Measurements from ENCODE around the gene BANK1. TPM values are rescaled to one million over a fixed set of nuclear protein-coding genes. Genes with fewer than 3 reads are reported as not detected.

BANK1 gene
- total RNA-seq, 2 donors from 2014 or later: not detected

DNA sequence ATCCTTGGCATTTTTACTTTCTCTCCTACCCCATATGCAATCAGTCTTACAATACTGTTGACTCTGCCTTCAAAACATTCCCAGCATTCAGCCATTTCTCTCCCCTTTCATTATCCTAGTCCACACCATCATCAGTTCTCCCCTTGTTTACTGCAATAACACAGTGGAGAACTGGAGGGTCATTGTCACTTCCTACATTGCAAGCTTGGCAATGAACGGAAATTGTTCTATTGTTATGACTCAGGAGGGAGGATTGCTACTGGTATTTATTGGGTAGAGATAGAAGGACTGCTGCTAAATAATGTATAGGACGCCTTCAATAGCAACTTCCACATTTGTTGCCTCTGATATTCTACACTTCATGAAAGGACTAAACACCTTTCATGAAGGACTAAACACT, 231.8 kb downstream of the BANK1 start:
- ATAC-seq (no peak), DNase-seq (ENCODE audit: low spot score in 2 of 2) (no peak)
- Mint-ChIP-seq H3K27ac (no peak overlapping the region), H3K9me3 (no peaks in the 10 kb centered on the region), H3K36me3 (no peaks in the 10 kb centered on the region)

DNA sequence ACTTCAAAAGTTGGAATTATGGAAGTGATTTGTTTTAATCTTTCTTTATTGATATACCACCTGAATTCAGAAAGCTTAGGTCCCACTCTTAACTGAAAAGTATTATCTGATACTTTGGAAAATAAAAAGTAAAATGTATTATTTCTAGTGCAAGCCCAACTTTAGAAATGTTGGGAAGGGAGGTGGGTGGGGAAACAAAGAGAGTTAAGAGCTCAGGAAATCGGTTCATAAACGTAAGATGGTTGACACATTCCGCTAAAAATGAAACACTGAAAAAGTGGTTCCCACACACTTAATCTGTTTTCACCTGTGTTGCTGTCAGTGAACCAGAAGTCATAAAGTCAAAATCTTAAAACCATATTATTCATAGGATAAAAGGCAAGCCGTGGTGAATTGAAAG, 237.4 kb downstream of the BANK1 start:
- no peaks in the 10 kb centered on the region for H3K36me3 Mint-ChIP-seq
- DNase-seq (ENCODE audit: low spot score in 2 of 2) (no peak), ATAC-seq (no peak)
- H3K9me3 Mint-ChIP-seq: peaks cover 0 to 5% of the 10 kb centered on the region in 2 donors
- H3K27ac Mint-ChIP-seq: no peak overlapping the region

DNA sequence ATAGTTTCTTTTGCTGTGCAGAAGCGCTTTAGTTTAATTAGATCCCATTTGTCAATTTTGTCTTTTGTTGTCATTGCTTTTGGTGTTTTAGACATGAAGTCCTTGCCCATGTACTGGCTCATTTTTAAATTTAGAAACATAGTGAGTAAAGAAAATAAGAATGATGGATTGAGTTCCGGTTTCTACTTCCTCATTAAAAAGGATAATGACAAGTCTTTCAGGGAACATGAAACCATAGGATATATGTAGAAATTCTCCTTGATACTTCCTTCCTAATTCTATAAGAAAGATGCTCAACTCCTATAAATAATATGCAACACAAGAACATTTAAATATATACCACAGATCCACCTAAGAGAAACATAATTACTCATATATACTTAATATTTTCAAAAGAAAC, 240.9 kb downstream of the BANK1 start:
- Mint-ChIP-seq H3K9me3 (peaks cover 0 to 5% of the 10 kb centered on the region in 2 donors), H3K27ac (no peak overlapping the region), H3K36me3 (no peaks in the 10 kb centered on the region)
- ATAC-seq (no peak), DNase-seq (ENCODE audit: low spot score in 2 of 2) (no peak)

DNA sequence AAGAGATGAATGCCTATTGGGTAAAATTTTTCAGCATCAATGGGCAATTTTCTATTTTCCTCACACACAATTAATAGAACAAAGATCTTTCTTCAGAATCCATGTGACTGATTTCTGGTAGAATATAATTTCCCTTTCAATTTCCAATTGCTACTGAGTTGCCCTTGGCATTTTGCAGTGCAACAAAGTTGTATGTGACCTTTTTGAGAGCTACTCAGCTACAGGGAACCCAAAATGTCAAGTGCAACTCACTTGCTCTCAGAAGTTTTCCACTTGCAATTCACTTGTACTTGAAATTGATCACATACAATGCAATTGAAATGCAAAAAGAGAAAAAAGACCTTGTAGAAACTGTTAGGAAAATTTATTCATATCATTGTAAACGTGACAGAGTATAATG, 245.5 kb downstream of the BANK1 start:
- no peaks in the 10 kb centered on the region for H3K36me3 Mint-ChIP-seq
- H3K27ac Mint-ChIP-seq: no peak overlapping the region
- DNase-seq (ENCODE audit: low spot score in 2 of 2): no peak
- no peak for ATAC-seq
- no peaks in the 10 kb centered on the region for H3K9me3 Mint-ChIP-seq

DNA sequence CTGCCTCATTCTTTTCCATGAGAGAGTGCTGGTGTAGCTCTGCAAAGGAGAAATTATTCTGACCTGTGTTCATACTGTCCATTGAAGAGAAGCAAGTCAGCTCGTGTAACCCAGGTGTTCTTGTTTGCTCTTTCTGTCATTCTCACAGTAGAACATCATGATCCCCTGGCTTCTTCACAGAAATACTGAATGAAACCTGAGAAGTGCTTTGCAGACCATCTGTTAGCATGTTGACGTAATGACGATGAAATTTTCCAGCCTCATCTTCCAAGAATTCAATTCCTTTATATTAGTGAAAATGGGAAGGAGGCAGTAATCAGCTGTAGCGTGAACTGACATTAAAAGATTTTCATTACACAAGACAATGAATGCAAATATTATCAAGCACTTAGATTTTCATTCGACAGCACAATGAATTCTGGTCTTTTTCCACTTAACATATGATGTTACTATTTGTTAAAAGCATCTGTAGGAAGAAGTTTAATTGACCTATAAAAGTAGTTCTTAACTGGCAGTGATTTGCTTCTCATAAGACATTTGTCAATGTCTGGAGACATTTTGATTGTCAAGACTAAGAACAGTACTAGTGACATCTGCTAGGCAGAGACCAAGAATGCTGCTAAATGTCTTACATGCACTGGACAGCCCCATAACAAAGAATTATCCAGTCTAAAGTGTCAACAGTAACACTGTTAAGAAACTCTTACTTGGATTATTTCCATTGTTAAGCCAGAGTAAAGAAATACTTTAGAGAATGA, 246.3 kb downstream of the BANK1 start:
- Mint-ChIP-seq H3K36me3 (no peaks in the 10 kb centered on the region), H3K27ac (no peak overlapping the region), H3K9me3 (no peaks in the 10 kb centered on the region)
- ATAC-seq: no peak
- DNase-seq (ENCODE audit: low spot score in 2 of 2): no peak

DNA sequence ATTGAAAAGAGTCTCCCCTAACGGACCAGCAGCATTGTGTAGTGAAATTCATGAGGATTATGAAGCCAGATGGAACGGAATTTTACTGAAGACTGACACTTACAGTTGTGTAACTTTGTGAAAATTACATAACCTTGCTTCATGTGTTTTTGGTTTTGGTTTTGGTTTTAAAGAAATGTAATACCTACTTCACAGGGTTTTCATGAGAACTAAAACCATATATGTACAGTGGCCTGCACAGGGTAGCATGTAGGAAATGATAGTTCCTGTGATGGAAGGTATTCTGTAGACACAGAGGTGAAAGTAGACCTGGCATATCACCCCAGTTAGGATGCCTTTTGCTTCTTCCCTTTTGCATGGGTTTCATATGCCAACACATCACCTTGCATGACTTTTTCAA, 247.0 kb downstream of the BANK1 start:
- DNase-seq (ENCODE audit: low spot score in 2 of 2) (no peak), ATAC-seq (no peak)
- no peaks in the 10 kb centered on the region for H3K9me3 Mint-ChIP-seq

DNA sequence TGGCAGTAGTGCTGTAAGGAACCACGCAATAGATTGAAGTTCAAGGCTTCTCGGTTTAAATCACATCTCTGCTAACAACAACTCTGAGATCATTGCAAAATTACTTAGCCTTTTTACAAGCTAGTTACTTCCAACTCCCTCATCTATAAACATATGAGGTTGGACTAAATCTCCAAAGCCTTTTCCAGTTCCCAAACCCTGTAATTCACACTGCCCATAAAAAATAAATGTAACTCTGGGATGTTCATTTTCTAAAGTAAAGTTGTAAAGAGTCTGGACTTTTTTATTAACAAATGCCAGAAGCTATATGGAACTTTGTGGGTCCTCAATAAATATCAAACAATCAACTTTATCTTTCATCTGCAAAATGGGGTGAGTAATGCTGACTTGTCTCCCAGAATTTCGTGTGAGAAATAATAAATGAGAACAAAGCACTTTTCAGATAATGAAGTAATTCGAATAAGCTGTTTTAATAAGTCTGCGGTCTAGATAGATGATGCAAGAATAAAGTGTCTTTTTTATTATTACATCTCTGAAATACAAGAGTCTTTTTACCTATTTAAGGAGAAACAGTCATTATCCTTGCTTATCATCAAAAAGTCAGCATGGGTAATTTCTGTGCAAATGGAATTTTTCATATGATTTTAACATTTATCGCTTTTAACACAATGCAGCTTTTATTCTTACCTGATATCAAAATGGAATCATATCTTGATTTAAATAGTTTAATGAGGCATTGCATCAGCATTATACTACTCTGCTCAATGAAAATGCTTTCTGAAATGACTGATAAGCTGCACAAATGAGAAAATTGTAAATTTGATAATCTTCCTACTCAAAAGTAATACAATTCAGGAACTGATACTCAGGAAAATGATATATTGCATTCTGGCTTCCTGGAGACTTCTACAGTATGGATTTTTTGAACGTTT, 252.6 kb downstream of the BANK1 start:
- DNase-seq (ENCODE audit: low spot score in 2 of 2) (no peak), ATAC-seq (no peak)
- Mint-ChIP-seq H3K27ac (no peak overlapping the region), H3K36me3 (no peaks in the 10 kb centered on the region), H3K9me3 (no peaks in the 10 kb centered on the region)

More for the DNA sequence above, 247.0 kb downstream of the BANK1 start:
- H3K36me3 Mint-ChIP-seq: no peaks in the 10 kb centered on the region
- H3K27ac Mint-ChIP-seq: no peak overlapping the region

DNA sequence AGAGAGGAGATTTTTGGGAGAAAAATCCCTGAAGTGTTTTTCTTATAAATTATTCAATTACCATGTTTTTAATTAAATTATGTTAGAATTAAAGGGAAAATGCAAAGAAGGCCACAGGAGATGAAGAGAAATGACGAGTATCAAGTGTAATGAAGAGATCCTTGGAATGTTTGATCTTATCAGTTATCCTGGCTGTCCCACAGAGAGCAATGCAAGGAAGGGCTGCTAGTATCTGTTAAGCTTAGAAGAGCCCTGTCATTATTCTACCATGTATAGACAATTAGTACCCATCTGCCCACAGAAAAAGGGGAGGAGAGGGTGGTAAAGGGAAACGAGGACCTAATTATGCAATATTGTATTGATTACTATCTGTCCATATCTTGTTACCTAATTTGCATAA, 257.1 kb downstream of the BANK1 start:
- Mint-ChIP-seq H3K9me3 (no peaks in the 10 kb centered on the region), H3K36me3 (no peaks in the 10 kb centered on the region), H3K27ac (no peak overlapping the region)
- DNase-seq (ENCODE audit: low spot score in 2 of 2) (no peak), ATAC-seq (no peak)

DNA sequence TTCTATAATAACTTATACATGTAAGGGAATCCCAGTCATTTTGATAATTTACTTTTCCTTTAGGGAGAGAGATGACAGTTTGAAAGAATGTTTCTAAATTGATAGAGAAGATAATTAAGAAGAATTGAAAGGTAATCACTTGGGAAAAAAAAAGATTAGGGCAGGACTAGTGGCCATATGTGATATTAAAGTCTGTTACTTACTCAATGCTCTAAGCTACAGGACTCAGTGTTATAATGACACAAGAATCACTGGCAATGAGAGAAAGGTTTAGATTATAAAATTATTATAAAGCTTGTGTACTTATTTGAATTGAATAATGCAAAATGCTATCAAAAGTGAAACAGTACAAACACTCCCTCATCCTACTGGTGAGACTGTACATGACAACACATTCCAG, 265.3 kb downstream of the BANK1 start:
- H3K27ac Mint-ChIP-seq: no peak overlapping the region
- no peaks in the 10 kb centered on the region for H3K36me3 Mint-ChIP-seq
- ATAC-seq (no peak), DNase-seq (ENCODE audit: low spot score in 2 of 2) (no peak)
- H3K9me3 Mint-ChIP-seq: no peaks in the 10 kb centered on the region

DNA sequence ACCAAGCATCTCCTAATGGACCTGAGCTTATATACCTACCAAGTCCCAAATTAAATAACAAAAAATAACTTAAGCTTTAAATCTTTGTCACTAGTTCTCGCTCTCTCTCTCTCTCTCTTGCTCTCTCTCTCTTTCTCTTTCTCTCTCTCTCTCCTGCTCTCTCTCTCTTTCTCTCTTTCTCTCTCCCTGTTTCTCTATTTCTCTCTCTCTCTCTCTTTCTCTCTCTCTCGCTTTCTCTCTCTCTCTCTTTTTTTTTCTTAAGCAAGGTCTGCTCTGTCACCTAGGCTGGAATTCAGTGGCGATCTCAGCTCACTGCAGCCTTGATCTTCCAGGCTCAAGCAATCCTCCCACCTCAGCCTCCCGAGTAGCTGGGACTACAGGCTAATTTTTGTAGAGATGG, 266.6 kb downstream of the BANK1 start:
- Mint-ChIP-seq H3K36me3 (no peaks in the 10 kb centered on the region), H3K9me3 (no peaks in the 10 kb centered on the region), H3K27ac (no peak overlapping the region)
- no peak for DNase-seq (ENCODE audit: low spot score in 2 of 2)
- no peak for ATAC-seq

DNA sequence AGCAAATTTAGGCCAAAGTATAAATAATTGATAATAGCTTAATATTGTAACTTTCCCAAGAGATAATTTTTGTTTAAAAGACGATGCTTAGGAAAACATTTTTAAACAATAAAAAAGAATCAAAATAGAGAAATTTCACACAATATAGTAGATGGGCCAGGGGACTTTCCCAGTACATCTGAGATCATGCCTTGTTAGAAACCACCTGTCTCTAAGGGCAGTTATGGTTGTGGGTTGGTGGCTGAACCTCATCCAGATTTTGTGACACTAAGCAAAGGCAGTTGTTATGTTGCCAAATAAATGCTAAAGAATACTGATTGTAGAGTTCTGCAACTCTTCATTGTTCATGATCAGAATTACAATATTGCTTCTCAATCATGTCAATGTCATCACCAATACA, 270.6 kb downstream of the BANK1 start:
- Mint-ChIP-seq H3K9me3 (no peaks in the 10 kb centered on the region), H3K36me3 (no peaks in the 10 kb centered on the region), H3K27ac (no peak overlapping the region)
- ATAC-seq (no peak), DNase-seq (ENCODE audit: low spot score in 2 of 2) (no peak)

DNA sequence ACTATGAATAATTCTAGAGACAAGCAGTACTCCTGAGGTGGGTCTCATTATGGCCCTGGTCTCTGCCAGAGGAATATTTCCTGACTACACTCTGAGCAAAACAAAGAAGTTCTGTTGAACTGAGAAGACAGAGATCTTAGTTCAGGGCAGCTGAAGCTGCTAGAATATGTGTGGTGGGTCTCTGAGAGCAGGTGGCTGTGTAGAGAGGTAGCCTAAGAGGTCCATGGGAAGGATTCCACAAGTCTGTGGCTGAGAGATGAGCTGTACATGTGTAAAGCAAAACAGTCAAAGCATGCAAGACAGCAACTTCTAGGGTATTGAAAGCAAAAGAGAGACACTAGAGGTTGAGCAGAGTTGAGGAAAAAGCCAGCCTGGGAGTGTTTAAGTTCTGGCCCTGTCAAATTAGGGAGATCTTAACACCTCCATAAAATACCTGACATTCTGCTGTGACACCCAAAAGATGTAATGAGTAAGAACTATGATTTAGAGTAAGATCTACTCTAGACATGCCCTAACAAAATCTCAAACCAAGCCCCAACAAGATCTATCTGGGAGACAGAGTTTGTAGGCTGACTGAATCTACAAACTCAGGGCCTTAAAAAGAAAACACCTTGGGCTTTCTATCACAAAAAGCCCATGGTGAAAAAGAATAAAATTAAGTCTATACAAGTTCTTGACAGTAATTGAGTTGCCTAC, 274.4 kb downstream of the BANK1 start:
- Mint-ChIP-seq H3K36me3 (no peaks in the 10 kb centered on the region), H3K9me3 (no peaks in the 10 kb centered on the region), H3K27ac (no peak overlapping the region)
- no peak for ATAC-seq
- no peak for DNase-seq (ENCODE audit: low spot score in 2 of 2)

DNA sequence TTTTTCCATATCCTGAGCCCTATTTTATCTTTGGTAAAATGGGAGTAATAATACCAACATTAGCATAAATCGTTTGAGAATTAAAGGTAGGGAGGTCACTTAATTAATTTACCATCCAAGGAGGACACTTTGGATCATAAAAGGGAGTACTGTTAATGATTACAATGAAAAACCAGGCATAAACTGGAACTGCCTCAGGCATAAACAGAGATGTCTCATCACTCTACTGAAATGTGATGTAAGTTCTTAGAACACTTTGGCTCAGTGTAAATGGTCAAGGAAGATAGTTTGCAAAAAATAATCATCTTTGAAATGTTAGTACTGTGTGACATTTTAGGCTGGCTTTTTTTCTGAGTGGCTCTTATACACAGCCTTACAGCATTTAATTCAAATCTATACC, 286.1 kb downstream of the BANK1 start:
- no peaks in the 10 kb centered on the region for H3K9me3 Mint-ChIP-seq
- ATAC-seq: no peak
- no peak overlapping the region for H3K27ac Mint-ChIP-seq
- DNase-seq (ENCODE audit: low spot score in 2 of 2): no peak
- no peaks in the 10 kb centered on the region for H3K36me3 Mint-ChIP-seq

DNA sequence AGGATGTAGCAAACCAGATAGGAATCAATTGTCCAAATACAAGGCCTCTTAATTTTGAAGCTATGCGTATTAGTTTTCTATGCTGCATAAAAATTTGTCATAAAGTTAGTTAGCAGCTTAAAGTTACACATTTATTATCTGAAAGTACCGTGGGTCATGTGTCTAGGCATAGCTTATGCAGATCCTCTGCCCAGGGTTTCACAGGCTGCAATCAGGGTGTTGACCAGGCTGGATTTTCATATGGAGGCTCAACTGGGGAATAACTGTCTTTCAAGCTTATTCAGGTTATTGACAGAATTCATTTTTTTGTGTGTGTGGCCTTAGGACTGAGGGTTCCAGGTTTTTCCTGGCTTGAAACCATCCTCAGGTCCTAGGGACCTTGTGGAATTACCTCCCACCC, 289.7 kb downstream of the BANK1 start:
- no peak overlapping the region for H3K27ac Mint-ChIP-seq
- no peak for ATAC-seq
- no peaks in the 10 kb centered on the region for H3K9me3 Mint-ChIP-seq
- DNase-seq (ENCODE audit: low spot score in 2 of 2): no peak
- no peaks in the 10 kb centered on the region for H3K36me3 Mint-ChIP-seq

DNA sequence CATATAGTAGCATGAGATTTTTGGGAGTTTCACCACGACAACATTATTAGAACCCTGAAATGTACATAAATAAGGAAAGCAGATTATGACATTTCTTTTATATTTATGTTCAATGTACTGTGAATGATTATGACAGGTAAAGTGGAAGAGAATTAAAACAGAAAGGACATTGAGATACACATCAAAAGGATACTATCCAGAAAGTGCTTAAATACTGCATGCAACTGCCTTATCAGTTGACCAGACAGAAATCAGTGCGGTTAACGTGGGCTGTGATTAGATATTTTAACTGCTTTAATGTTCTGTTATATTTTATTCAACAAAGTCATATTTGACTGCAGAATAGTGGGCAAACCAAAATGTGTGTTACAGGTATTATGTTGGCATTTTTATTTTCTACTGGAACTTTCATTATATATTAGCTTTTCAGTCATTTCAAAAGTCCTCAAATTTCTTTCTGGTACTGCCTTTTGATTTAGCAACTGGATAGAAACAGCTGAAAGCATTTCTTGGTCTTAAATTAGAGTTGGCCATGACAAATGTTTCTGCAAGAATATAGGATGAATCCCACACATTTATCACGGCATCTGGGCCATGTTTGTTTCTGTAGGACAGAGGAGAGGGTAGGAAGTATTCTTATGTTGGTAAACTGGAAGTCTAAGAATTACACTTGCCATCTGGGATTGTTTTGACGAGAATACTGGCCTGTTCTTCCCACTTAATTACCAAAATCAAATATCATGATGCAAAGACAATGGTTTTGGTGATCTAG, 299.5 kb downstream of the BANK1 start:
- Mint-ChIP-seq H3K36me3 (no peaks in the 10 kb centered on the region), H3K27ac (no peak overlapping the region), H3K9me3 (no peaks in the 10 kb centered on the region)
- ATAC-seq: no peak
- no peak for DNase-seq (ENCODE audit: low spot score in 2 of 2)

DNA sequence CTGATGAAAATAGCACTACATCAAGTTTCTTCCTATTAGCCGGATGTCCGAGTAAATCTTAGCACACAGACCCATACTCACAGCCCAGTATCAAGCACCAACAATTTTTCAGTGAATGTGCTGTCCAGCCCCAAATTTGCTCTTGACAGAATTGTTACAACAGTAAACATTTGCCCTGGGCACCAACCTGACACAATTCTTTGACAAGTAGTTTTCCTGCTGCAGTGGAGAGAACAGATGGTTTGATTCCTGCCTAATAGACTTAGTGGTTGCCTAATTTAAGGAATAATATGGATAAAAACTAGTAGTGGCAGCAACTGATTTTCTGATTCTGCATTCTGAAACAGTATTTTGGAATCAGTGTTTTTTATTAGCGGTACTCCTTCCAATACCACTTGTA, 301.1 kb downstream of the BANK1 start:
- DNase-seq (ENCODE audit: low spot score in 2 of 2) (no peak), ATAC-seq (no peak)
- no peak overlapping the region for H3K27ac Mint-ChIP-seq
- no peaks in the 10 kb centered on the region for H3K36me3 Mint-ChIP-seq
- no peaks in the 10 kb centered on the region for H3K9me3 Mint-ChIP-seq

DNA sequence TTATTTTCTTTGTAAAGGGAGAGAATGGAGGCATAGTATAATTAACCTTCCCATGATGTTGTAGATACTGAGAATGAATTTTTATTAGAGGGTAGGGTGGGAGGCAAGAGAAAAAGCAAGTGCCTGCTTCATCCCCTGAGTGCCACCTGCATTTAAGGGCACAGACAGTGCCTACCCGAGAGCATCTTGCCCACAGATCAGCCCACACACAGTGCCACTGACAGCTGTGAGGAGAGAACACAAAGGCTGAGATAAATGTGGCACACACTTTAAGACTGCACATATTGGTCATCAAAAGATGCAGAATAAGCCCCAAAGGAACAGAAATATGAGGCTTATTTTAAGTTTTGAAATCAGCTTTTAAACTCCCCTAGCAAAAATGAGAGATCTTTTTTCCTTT, 304.0 kb downstream of the BANK1 start:
- ATAC-seq (no peak), DNase-seq (ENCODE audit: low spot score in 2 of 2) (no peak)
- no peaks in the 10 kb centered on the region for H3K36me3 Mint-ChIP-seq
- H3K9me3 Mint-ChIP-seq: no peaks in the 10 kb centered on the region
- H3K27ac Mint-ChIP-seq: no peak overlapping the region
